Nephron (organoid): ENCODE measurements around the gene ASB3.

ENCODE experiments used
- H3K27ac Mint-ChIP-seq, 3 experiments: 2 replicates each; pipeline ENCODE4 v1.8.0; 2020; ENCODE audit warnings: mixed read lengths in 3 of 3, mild to moderate bottlenecking in 2 of 3, moderate library complexity in 1 of 3
- H3K27me3 Mint-ChIP-seq: 2 replicates; pipeline ENCODE4 v1.8.0; 2021; ENCODE audit warnings: low read depth, mild to moderate bottlenecking, moderate library complexity, mixed read lengths
- H3K36me3 Mint-ChIP-seq: 2 replicates; pipeline ENCODE4 v1.8.0; 2020; ENCODE audit warnings: low read depth, mixed read lengths
- H3K4me1 Mint-ChIP-seq: 2 replicates; pipeline ENCODE4 v1.8.0; 2020; ENCODE audit warnings: mixed read lengths
- H3K4me3 Mint-ChIP-seq, 3 experiments: 2 replicates each; pipeline ENCODE4 v1.8.0; 2020; ENCODE audit warnings: mild to moderate bottlenecking in 3 of 3, mixed read lengths in 3 of 3, moderate library complexity in 2 of 3
- H3K9me3 Mint-ChIP-seq: 2 replicates; pipeline ENCODE4 v1.8.0; 2020; ENCODE audit warnings: mixed read lengths
- TF ChIP-seq, protein P1 (sequence below), 3 experiments: fragments of 200-600 bp; sonication (generic); IDR thresholded peaks; one replicate each; pipeline ENCODE4 v1.5.0; 2021; ENCODE audit warnings: antibody characterized with exemption in 3 of 3; ENCODE audit not compliant: unreplicated experiment in 3 of 3

ASB3 gene

DNA sequence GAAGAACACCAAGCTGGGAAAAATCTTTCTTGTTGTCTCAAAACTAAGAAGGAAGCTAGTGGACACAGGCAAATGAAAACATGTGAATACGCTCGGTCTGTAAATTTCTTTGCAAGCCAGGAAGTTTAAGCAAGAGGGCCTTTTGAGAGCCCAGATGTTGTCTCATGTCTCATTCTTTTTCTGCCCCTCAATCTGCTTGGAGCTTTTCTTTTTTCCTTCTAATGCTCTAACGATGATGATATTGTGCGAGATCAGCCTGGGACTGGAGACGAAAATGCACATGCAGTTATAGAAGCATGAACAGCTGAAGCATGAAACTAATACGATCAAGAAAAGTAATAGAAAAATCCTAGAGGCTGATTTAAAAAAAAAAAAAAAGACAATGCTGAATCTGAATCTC is 157.8 kb downstream of the ASB3 start:
- H3K27ac Mint-ChIP-seq = peak overlapping the region; percentile 45 to 53 (median 49)
- peaks cover under 1% of the 10 kb centered on the region for H3K27me3 Mint-ChIP-seq
- H3K36me3 Mint-ChIP-seq = no peaks in the 10 kb centered on the region
- H3K4me3 Mint-ChIP-seq = no peak overlapping the region
- peaks cover 26% of the 10 kb centered on the region for H3K4me1 Mint-ChIP-seq
- TF ChIP-seq, protein P1, sequence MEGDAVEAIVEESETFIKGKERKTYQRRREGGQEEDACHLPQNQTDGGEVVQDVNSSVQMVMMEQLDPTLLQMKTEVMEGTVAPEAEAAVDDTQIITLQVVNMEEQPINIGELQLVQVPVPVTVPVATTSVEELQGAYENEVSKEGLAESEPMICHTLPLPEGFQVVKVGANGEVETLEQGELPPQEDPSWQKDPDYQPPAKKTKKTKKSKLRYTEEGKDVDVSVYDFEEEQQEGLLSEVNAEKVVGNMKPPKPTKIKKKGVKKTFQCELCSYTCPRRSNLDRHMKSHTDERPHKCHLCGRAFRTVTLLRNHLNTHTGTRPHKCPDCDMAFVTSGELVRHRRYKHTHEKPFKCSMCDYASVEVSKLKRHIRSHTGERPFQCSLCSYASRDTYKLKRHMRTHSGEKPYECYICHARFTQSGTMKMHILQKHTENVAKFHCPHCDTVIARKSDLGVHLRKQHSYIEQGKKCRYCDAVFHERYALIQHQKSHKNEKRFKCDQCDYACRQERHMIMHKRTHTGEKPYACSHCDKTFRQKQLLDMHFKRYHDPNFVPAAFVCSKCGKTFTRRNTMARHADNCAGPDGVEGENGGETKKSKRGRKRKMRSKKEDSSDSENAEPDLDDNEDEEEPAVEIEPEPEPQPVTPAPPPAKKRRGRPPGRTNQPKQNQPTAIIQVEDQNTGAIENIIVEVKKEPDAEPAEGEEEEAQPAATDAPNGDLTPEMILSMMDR (IDR thresholded peaks at IDR 0.05; ENCODE audit: unreplicated experiment in 3 of 3) = no peak
- H3K9me3 Mint-ChIP-seq = no peaks in the 10 kb centered on the region

DNA sequence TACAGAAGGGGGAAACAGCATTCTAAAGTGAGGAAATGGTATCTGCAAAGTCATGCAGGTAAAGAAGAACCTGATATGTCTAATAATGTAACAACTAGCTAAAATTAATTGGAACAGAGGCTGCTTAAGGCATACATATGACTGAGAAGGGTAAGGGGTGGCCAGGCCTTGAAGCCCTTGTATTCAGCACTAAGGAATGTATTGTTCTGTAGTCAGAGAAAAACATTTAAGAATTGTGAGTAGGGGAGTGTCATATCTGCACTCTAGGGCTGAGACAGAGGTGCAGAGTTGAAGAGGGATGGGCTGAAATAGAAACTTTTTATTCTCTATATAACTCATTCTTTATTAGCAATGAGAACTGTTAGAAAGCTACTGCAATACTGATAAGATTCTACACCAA is 164.6 kb downstream of the ASB3 start:
- Mint-ChIP-seq H3K27me3 (peaks cover 4% of the 10 kb centered on the region), H3K4me1 (no peaks in the 10 kb centered on the region), H3K4me3 (no peak overlapping the region), H3K36me3 (no peaks in the 10 kb centered on the region), H3K9me3 (peaks cover 3% of the 10 kb centered on the region), H3K27ac (no peak overlapping the region)
- TF ChIP-seq, protein P1 (IDR thresholded peaks at IDR 0.05; ENCODE audit: unreplicated experiment in 3 of 3) = no peak

DNA sequence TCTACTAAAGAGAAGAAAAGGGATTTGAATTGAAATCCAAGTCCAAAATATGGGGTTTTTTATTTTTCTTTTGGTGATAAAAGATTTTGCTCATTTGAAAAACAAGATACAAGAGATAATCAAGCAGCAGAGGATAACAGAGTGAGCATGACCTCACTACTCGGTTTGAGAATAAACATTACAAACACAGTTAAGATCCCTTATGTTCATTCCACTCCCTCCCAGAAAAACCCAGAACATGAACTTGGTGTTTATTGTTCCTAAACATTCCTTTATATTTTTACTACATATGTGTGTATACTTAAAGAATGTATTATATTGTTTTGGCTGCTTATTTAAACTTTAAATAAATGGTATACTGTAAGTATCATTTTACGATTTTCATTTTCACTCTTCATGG is 165.8 kb downstream of the ASB3 start:
- no peaks in the 10 kb centered on the region for H3K4me1 Mint-ChIP-seq
- peaks cover 3% of the 10 kb centered on the region for H3K9me3 Mint-ChIP-seq
- H3K4me3 Mint-ChIP-seq = no peak overlapping the region
- TF ChIP-seq, protein P1 (IDR thresholded peaks at IDR 0.05; ENCODE audit: unreplicated experiment in 3 of 3) = no peak
- H3K36me3 Mint-ChIP-seq = no peaks in the 10 kb centered on the region
- H3K27ac Mint-ChIP-seq = no peak overlapping the region
- peaks cover 4% of the 10 kb centered on the region for H3K27me3 Mint-ChIP-seq
